WTC11 (cell line): ENCODE measurements around the gene SLC7A5. TPM values are rescaled to one million over a fixed set of nuclear protein-coding genes. Genes with fewer than 3 reads are reported as not detected.
A peak's percentile ranks its signal among the peaks of the same experiment; 100 is the strongest.

Experiments used
- ATAC-seq: fragments of 200-7000 bp; cut with Tn5 transposase; 2 replicates; pipeline ENCODE4 v1.10.0; 2021; ENCODE audit warnings: mild to moderate bottlenecking, moderate library complexity
- CTCF ChIA-PET: fragments of 300-600 bp; sonication (Branson Sonifier 250); formaldehyde crosslinking; loops from one replicate; lab custom pipeline; 2021; ENCODE audit warnings: antibody characterized with exemption; lab: Charles Lee
- POLR2A ChIA-PET: fragments of 350-600 bp; sonication (Branson Sonifier 250); formaldehyde crosslinking; loops from one replicate; lab custom pipeline; 2021; ENCODE audit warnings: antibody characterized with exemption; lab: Charles Lee
- DNase-seq: peaks from one replicate; pipeline ENCODE4 v3.0.0; 2021; ENCODE audit warnings: low spot score
- H3K27ac Mint-ChIP-seq: 2 replicates; pipeline ENCODE4 v1.8.0; 2021; ENCODE audit warnings: mixed read lengths
- H3K27me3 Mint-ChIP-seq: 2 replicates; pipeline ENCODE4 v1.8.0; 2021; ENCODE audit warnings: low read depth, mild to moderate bottlenecking, moderate library complexity, mixed read lengths
- H3K36me3 Mint-ChIP-seq: 2 replicates; pipeline ENCODE4 v1.8.0; 2021; ENCODE audit warnings: mixed read lengths
- H3K4me1 Mint-ChIP-seq: 2 replicates; pipeline ENCODE4 v1.8.0; 2022; ENCODE audit warnings: mixed read lengths
- H3K4me3 Mint-ChIP-seq: 2 replicates; pipeline ENCODE4 v1.8.0; 2021; ENCODE audit warnings: mild to moderate bottlenecking, moderate library complexity, mixed read lengths
- H3K9me3 Mint-ChIP-seq: 2 replicates; pipeline ENCODE4 v1.8.0; 2021; ENCODE audit warnings: mixed read lengths
- ARID4B ChIP-seq: sonication (generic); formaldehyde crosslinking; IDR thresholded peaks from 2 replicates; pipeline ENCODE4 v1.8.0; 2023; ENCODE audit warnings: missing genetic modification reagents, mild to moderate bottlenecking, borderline replicate concordance
- CREB1 ChIP-seq: sonication (generic); formaldehyde crosslinking; IDR thresholded peaks from 2 replicates; pipeline ENCODE4 v1.8.0; 2023; ENCODE audit warnings: mild to moderate bottlenecking, missing genetic modification reagents
- ELF4 ChIP-seq: sonication (generic); formaldehyde crosslinking; IDR thresholded peaks from 2 replicates; pipeline ENCODE4 v1.8.1; 2022; ENCODE audit warnings: low read depth, mild to moderate bottlenecking, moderate library complexity, missing genetic modification reagents
- ETV6 ChIP-seq: sonication (generic); formaldehyde crosslinking; IDR thresholded peaks from 2 replicates; pipeline ENCODE4 v1.8.1; 2022; ENCODE audit warnings: mild to moderate bottlenecking, missing genetic modification reagents
- FOXP1 ChIP-seq: sonication (generic); formaldehyde crosslinking; IDR thresholded peaks from 2 replicates; pipeline ENCODE4 v1.8.0; 2022; ENCODE audit warnings: missing genetic modification reagents, mild to moderate bottlenecking, moderate library complexity, borderline replicate concordance
- HMGXB4 ChIP-seq: sonication (generic); formaldehyde crosslinking; IDR thresholded peaks from 2 replicates; pipeline ENCODE4 v1.8.1; 2023; ENCODE audit warnings: mild to moderate bottlenecking, moderate library complexity, missing genetic modification reagents
- KAT7 ChIP-seq: sonication (generic); formaldehyde crosslinking; IDR thresholded peaks from 2 replicates; pipeline ENCODE4 v1.8.1; 2023; ENCODE audit warnings: missing genetic modification reagents, mild to moderate bottlenecking, borderline replicate concordance
- MAX ChIP-seq: sonication (generic); formaldehyde crosslinking; IDR thresholded peaks from 2 replicates; pipeline ENCODE4 v1.8.0; 2022; ENCODE audit warnings: mild to moderate bottlenecking, missing genetic modification reagents
- MLX ChIP-seq: sonication (generic); formaldehyde crosslinking; IDR thresholded peaks from 2 replicates; pipeline ENCODE4 v1.8.1; 2023; ENCODE audit warnings: mild to moderate bottlenecking, missing genetic modification reagents, moderate library complexity
- MXD4 ChIP-seq: fragments of 250-450 bp; sonication (Bioruptor Pico); IDR thresholded peaks from 2 replicates; pipeline ENCODE4 v1.8.0; 2021; ENCODE audit warnings: mild to moderate bottlenecking, moderate library complexity, borderline replicate concordance
- NFATC4 ChIP-seq: fragments of 250-450 bp; sonication (Bioruptor Pico); IDR thresholded peaks from 2 replicates; pipeline ENCODE4 v1.9.0; 2021; ENCODE audit warnings: mild to moderate bottlenecking
- SP1 ChIP-seq: sonication (generic); formaldehyde crosslinking; conservative IDR thresholded peaks from 2 replicates; pipeline ENCODE4 v1.8.1; 2022; ENCODE audit warnings: missing genetic modification reagents
- TEAD1 ChIP-seq: sonication (generic); formaldehyde crosslinking; IDR thresholded peaks from 2 replicates; pipeline ENCODE4 v1.8.0; 2022; ENCODE audit warnings: mild to moderate bottlenecking, missing genetic modification reagents
- TEAD4 ChIP-seq: sonication (generic); formaldehyde crosslinking; IDR thresholded peaks from 2 replicates; pipeline ENCODE4 v1.8.0; 2022; ENCODE audit warnings: mild to moderate bottlenecking, missing genetic modification reagents
- USF1 ChIP-seq: sonication (generic); formaldehyde crosslinking; IDR thresholded peaks from 2 replicates; pipeline ENCODE4 v1.8.0; 2022; ENCODE audit warnings: mild to moderate bottlenecking, missing genetic modification reagents
- ZNF317 ChIP-seq: sonication (generic); formaldehyde crosslinking; IDR thresholded peaks from 2 replicates; pipeline ENCODE4 v1.8.1; 2023; ENCODE audit warnings: low read depth, mild to moderate bottlenecking, moderate library complexity, missing genetic modification reagents, borderline replicate concordance
- total RNA-seq: library from RNA; stranded (reverse); gene quantifications from 3 replicates; pipeline ENCODE4 v1.2.3, GENCODE V29; 2021
- TF ChIP-seq, protein P1 (sequence below): fragments of 250-450 bp; sonication (Bioruptor Pico); IDR thresholded peaks from 2 replicates; pipeline ENCODE4 v1.9.0; 2021; ENCODE audit warnings: mild to moderate bottlenecking

Gene SLC7A5
- total RNA-seq, 1 experiment from 2014 or later, result 197 TPM

DNA sequence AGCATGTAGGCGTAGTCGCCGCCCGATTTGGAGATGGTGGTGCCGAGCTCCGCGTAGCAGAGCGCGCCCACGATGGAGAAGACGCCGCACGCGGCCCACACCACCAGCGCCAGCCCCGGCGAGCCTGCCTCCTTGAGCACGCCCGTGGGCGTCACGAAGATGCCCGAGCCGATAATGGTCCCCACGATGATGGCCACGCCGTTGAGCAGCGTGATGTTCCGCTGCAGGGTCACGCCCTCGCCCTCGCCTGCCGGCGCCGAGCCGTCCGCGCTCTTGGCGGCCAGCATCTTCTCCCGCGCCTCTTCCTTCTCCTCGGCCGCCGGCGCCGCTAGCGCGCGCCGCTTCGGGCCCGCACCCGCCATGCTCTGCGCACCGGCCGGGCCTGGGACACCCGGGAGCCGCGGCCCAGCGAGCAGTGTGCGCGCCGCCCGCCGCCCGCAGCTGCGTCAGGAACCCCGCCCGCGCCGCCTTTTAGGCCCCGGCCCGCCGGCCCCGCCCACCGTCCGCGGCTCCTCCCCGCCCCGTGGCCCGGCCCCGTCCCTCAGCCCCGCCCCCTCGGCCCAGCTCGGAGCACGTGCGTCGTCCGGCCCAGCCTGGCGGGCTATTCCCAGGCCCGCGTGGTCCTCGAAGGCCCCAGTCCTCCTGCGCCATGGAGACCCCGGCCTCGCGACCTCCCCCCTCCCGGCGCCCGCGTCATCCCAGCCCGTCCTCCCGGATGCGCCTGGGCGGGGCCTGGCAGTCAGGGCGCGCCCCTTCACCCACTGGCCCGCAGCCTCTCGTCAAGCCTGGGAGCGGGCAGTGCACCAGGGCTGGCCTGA, at the start of gene SLC7A5 (continued):
- TF ChIP-seq ARID4B, result peak; percentile 79; the same call in 1 of the 2 replicates
- peak; percentile 32; the same call in 1 of the 2 replicates for TF ChIP-seq TEAD4 (CRISPR knock-in tag)
- peak; percentile 50; the same call in 1 of the 2 replicates for TF ChIP-seq ELF4 (CRISPR knock-in tag)
- TF ChIP-seq FOXP1 (CRISPR knock-in tag), result peak; percentile 80
- peak; percentile 62; the same call in 1 of the 2 replicates for TF ChIP-seq SP1
- 0 out of 2 replicates have a peak, but pooled peaks have one; percentile 18 for TF ChIP-seq ZNF317 (CRISPR knock-in tag)
- peak; percentile 97 for TF ChIP-seq MAX (CRISPR knock-in tag)
- peak; percentile 57; the same call in 1 of the 2 replicates for TF ChIP-seq TEAD1 (CRISPR knock-in tag)
- 0 out of 2 replicates have a peak, but pooled peaks have one; percentile 52 for TF ChIP-seq CREB1 (CRISPR knock-in tag)
- TF ChIP-seq, all 79 proteins: peak for 30; not testable (repeated sequence) for 49

- TF ChIP-seq MLX (CRISPR knock-in tag), result no peak
- Mint-ChIP-seq H3K27ac (no peak overlapping the region), H3K27me3 (no peaks in the 10 kb centered on the region), H3K4me1 (no peaks in the 10 kb centered on the region; the same call in 1 of the 2 replicates), H3K4me3 (no peak overlapping the region), H3K9me3 (no peaks in the 10 kb centered on the region; the same call in 1 of the 2 replicates), H3K36me3 (no peaks in the 10 kb centered on the region)
- DNase-seq (no peak), ATAC-seq (no peak)
- POLR2A ChIA-PET, result no interaction called here
- CTCF ChIA-PET, result interaction anchor here (0.6 kb wide), 1 partner anchor 166 kb away, joined by 5 read pairs; no protein-coding TSS in a partner anchor
These were observed 49.0 kb upstream of the SLC7A5 start for GRCh38 chr16:87918338-87918737.

DNA sequence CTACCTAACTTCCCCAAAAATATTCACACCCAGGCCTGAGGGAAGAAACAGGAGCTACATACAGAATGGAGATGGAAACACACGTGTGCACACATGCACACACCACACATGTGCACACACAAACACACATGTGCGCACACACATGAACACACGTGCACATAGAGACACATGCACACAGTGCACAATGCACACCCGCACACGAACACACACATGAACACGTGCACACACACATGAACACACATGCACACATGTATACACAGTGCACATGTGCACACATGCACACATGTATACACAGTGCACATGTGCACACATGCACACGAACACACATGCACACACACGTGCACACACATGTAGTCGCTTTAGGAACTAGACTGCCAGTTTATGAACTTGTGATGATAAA, 48.2 kb upstream of the SLC7A5 start:
- POLR2A ChIA-PET, result no interaction called here
- DNase-seq, result no peak
- TF ChIP-seq, protein P1, sequence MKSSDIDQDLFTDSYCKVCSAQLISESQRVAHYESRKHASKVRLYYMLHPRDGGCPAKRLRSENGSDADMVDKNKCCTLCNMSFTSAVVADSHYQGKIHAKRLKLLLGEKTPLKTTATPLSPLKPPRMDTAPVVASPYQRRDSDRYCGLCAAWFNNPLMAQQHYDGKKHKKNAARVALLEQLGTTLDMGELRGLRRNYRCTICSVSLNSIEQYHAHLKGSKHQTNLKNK, result no peak
- no peak for TF ChIP-seq MXD4 (CRISPR knock-in tag)
- TF ChIP-seq HMGXB4 (CRISPR knock-in tag), result no peak
- no peak for TF ChIP-seq NFATC4
- TF ChIP-seq ARID4B, result no peak
- TF ChIP-seq USF1, result no peak
- no peak for TF ChIP-seq KAT7 (CRISPR knock-in tag)
- no peak for TF ChIP-seq ETV6

More for the DNA sequence above, 48.2 kb upstream of the SLC7A5 start:
- H3K4me3 Mint-ChIP-seq, result no peak overlapping the region
- H3K36me3 Mint-ChIP-seq, result no peaks in the 10 kb centered on the region
- no peaks in the 10 kb centered on the region for H3K27me3 Mint-ChIP-seq
- no peak overlapping the region for H3K27ac Mint-ChIP-seq
- CTCF ChIA-PET, result no interaction called here
- ATAC-seq, result no peak
- H3K4me1 Mint-ChIP-seq, result no peaks in the 10 kb centered on the region; the same call in 1 of the 2 replicates
- H3K9me3 Mint-ChIP-seq, result no peaks in the 10 kb centered on the region; the same call in 1 of the 2 replicates
